HEK293 (cell line): ENCODE measurements around the gene MLH3.
A peak's percentile ranks its signal among the peaks of the same experiment; 100 is the strongest.

ENCODE experiments used
- BCL11B ChIP-seq: fragments of 450-650 bp; formaldehyde crosslinking; IDR thresholded peaks from 2 replicates; pipeline ENCODE4 v1.5.1; 2016; ENCODE audit warnings: low read depth, missing biosample characterization, missing genetic modification characterization
- KLF17 ChIP-seq: fragments of 450-650 bp; formaldehyde crosslinking; IDR thresholded peaks from 2 replicates; pipeline ENCODE4 v1.5.1; 2016; ENCODE audit warnings: missing biosample characterization, missing genetic modification characterization
- OVOL3 ChIP-seq: fragments of 450-650 bp; formaldehyde crosslinking; IDR thresholded peaks from 2 replicates; pipeline ENCODE4 v1.5.1; 2016; ENCODE audit warnings: missing biosample characterization, missing genetic modification characterization
- RBAK ChIP-seq: fragments of 450-650 bp; formaldehyde crosslinking; IDR thresholded peaks from 2 replicates; pipeline ENCODE4 v1.5.1; 2016; ENCODE audit warnings: missing biosample characterization, missing genetic modification characterization
- SP2 ChIP-seq: fragments of 450-650 bp; formaldehyde crosslinking; IDR thresholded peaks from 2 replicates; pipeline ENCODE4 v1.5.1; 2016; ENCODE audit warnings: missing biosample characterization, missing genetic modification characterization
- SP3 ChIP-seq: fragments of 450-650 bp; formaldehyde crosslinking; IDR thresholded peaks from 2 replicates; pipeline ENCODE4 v1.5.1; 2016; ENCODE audit warnings: missing biosample characterization, missing genetic modification characterization
- SP7 ChIP-seq: fragments of 450-650 bp; formaldehyde crosslinking; IDR thresholded peaks from 2 replicates; pipeline ENCODE4 v1.5.1; 2016; ENCODE audit warnings: missing biosample characterization, missing genetic modification characterization
- YY1 ChIP-seq: fragments of 450-650 bp; formaldehyde crosslinking; IDR thresholded peaks from 2 replicates; pipeline ENCODE4 v1.5.1; 2018; ENCODE audit warnings: missing biosample characterization, missing genetic modification characterization
- ZBTB17 ChIP-seq: fragments of 450-650 bp; formaldehyde crosslinking; IDR thresholded peaks from 2 replicates; pipeline ENCODE4 v1.5.1; 2016; ENCODE audit warnings: missing biosample characterization, missing genetic modification characterization
- ZBTB8A ChIP-seq: fragments of 450-650 bp; formaldehyde crosslinking; IDR thresholded peaks from 2 replicates; pipeline ENCODE4 v1.5.1; 2016; ENCODE audit warnings: missing biosample characterization, missing genetic modification characterization
- ZEB2 ChIP-seq: fragments of 450-650 bp; formaldehyde crosslinking; IDR thresholded peaks from 2 replicates; pipeline ENCODE4 v1.5.1; 2016; ENCODE audit warnings: missing biosample characterization, missing genetic modification characterization
- ZFHX2 ChIP-seq: fragments of 450-650 bp; formaldehyde crosslinking; conservative IDR thresholded peaks from 2 replicates; pipeline ENCODE4 v1.5.1; 2016; ENCODE audit warnings: missing biosample characterization, missing genetic modification characterization
- ZNF175 ChIP-seq: fragments of 450-650 bp; formaldehyde crosslinking; IDR thresholded peaks from 2 replicates; pipeline ENCODE4 v1.5.1; 2016; ENCODE audit warnings: missing biosample characterization, missing genetic modification characterization
- ZNF335 ChIP-seq: fragments of 450-650 bp; formaldehyde crosslinking; conservative IDR thresholded peaks from 2 replicates; pipeline ENCODE4 v1.5.1; 2016; ENCODE audit warnings: missing biosample characterization, missing genetic modification characterization
- ZNF660 ChIP-seq: fragments of 450-650 bp; IDR thresholded peaks from 2 replicates; pipeline ENCODE4 v1.5.1; 2018; ENCODE audit warnings: missing biosample characterization, mild to moderate bottlenecking, missing genetic modification characterization
- TF ChIP-seq, protein P1 (sequence below): fragments of 450-650 bp; formaldehyde crosslinking; IDR thresholded peaks from 2 replicates; pipeline ENCODE4 v1.5.1; 2016; ENCODE audit warnings: missing biosample characterization, missing genetic modification characterization
- TF ChIP-seq, protein P2 (sequence below): fragments of 450-650 bp; formaldehyde crosslinking; IDR thresholded peaks from 2 replicates; pipeline ENCODE4 v1.5.1; 2016; ENCODE audit warnings: missing biosample characterization, missing genetic modification characterization
- TF ChIP-seq, protein P3 (sequence below): fragments of 450-650 bp; formaldehyde crosslinking; optimal IDR thresholded peaks from 2 replicates; pipeline ENCODE3; 2016; ENCODE audit warnings: missing biosample characterization, mild to moderate bottlenecking, missing genetic modification characterization

MLH3 gene

GRCh38 chr14:75069121-75069810 is 18.0 kb upstream of the MLH3 start, which contains the start of gene ZC2HC1C (continued):
- TF ChIP-seq ZNF660 (tag by site-specific recombination) = peak; percentile 62; the same call in 1 of the 2 replicates
- TF ChIP-seq ZFHX2 (tag by site-specific recombination) = 0 out of 2 replicates have a peak, but pooled peaks have one; percentile 12
- TF ChIP-seq, protein P1, sequence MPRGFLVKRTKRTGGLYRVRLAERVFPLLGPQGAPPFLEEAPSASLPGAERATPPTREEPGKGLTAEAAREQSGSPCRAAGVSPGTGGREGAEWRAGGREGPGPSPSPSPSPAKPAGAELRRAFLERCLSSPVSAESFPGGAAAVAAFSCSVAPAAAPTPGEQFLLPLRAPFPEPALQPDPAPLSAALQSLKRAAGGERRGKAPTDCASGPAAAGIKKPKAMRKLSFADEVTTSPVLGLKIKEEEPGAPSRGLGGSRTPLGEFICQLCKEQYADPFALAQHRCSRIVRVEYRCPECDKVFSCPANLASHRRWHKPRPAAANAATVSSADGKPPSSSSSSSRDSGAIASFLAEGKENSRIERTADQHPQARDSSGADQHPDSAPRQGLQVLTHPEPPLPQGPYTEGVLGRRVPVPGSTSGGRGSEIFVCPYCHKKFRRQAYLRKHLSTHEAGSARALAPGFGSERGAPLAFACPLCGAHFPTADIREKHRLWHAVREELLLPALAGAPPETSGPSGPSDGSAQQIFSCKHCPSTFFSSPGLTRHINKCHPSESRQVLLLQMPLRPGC (tag by site-specific recombination) = no peak
- TF ChIP-seq, protein P2, sequence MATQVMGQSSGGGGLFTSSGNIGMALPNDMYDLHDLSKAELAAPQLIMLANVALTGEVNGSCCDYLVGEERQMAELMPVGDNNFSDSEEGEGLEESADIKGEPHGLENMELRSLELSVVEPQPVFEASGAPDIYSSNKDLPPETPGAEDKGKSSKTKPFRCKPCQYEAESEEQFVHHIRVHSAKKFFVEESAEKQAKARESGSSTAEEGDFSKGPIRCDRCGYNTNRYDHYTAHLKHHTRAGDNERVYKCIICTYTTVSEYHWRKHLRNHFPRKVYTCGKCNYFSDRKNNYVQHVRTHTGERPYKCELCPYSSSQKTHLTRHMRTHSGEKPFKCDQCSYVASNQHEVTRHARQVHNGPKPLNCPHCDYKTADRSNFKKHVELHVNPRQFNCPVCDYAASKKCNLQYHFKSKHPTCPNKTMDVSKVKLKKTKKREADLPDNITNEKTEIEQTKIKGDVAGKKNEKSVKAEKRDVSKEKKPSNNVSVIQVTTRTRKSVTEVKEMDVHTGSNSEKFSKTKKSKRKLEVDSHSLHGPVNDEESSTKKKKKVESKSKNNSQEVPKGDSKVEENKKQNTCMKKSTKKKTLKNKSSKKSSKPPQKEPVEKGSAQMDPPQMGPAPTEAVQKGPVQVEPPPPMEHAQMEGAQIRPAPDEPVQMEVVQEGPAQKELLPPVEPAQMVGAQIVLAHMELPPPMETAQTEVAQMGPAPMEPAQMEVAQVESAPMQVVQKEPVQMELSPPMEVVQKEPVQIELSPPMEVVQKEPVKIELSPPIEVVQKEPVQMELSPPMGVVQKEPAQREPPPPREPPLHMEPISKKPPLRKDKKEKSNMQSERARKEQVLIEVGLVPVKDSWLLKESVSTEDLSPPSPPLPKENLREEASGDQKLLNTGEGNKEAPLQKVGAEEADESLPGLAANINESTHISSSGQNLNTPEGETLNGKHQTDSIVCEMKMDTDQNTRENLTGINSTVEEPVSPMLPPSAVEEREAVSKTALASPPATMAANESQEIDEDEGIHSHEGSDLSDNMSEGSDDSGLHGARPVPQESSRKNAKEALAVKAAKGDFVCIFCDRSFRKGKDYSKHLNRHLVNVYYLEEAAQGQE = no peak
- TF ChIP-seq SP7 (tag by site-specific recombination) = 0 out of 2 replicates have a peak, but pooled peaks have one; percentile 28
- TF ChIP-seq, protein P3, sequence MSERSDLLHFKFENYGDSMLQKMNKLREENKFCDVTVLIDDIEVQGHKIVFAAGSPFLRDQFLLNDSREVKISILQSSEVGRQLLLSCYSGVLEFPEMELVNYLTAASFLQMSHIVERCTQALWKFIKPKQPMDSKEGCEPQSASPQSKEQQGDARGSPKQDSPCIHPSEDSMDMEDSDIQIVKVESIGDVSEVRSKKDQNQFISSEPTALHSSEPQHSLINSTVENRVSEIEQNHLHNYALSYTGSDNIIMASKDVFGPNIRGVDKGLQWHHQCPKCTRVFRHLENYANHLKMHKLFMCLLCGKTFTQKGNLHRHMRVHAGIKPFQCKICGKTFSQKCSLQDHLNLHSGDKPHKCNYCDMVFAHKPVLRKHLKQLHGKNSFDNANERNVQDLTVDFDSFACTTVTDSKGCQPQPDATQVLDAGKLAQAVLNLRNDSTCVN (tag by site-specific recombination) = peak; percentile 87
- no peak for TF ChIP-seq ZNF175 (tag by site-specific recombination)
- TF ChIP-seq RBAK (tag by site-specific recombination) = no peak
- peak; percentile 97 for TF ChIP-seq BCL11B (tag by site-specific recombination)
- no peak for TF ChIP-seq OVOL3 (tag by site-specific recombination)
- TF ChIP-seq SP3 (tag by site-specific recombination) = peak; percentile 22; the same call in 1 of the 2 replicates
- peak; percentile 29; the same call in 1 of the 2 replicates for TF ChIP-seq ZEB2 (tag by site-specific recombination)
- TF ChIP-seq ZNF335 (tag by site-specific recombination) = peak; percentile 69; the same call in 1 of the 2 replicates
- 0 out of 2 replicates have a peak, but pooled peaks have one; percentile 33 for TF ChIP-seq YY1 (tag by site-specific recombination)
- 0 out of 2 replicates have a peak, but pooled peaks have one; percentile 24 for TF ChIP-seq KLF17 (tag by site-specific recombination)
- TF ChIP-seq ZBTB8A (tag by site-specific recombination) = 0 out of 2 replicates have a peak, but pooled peaks have one; percentile 27
- TF ChIP-seq SP2 (tag by site-specific recombination) = 0 out of 2 replicates have a peak, but pooled peaks have one; percentile 26
- TF ChIP-seq ZBTB17 (tag by site-specific recombination) = 0 out of 2 replicates have a peak, but pooled peaks have one; percentile 11
